Tibial nerve (tissue), 4 donors: ENCODE data around the gene ZNF549. TPM values are rescaled to one million over a fixed set of nuclear protein-coding genes. Genes with fewer than 3 reads are reported as not detected.
A peak's percentile ranks its signal among the peaks of the same experiment; 100 is the strongest.
"Not testable (repeated sequence)": the region's sequence is repeated elsewhere in the genome, so short reads cannot be mapped to it uniquely, and the experiment has no call there.

ENCODE experiments used
- DNase-seq, 2 donors: peaks; one replicate each; pipeline ENCODE4 v3.0.0-alpha.2; 2019; ENCODE audit warnings: low spot score in 2 of 2
- H3K27ac ChIP-seq, 4 donors: fragments of 200-600 bp; sonication (generic) in 3 of 4; one replicate each; pipeline ENCODE4 v1.5.1; 2017 to 2019; ENCODE audit warnings: mild to moderate bottlenecking in 1 of 4
- H3K27me3 ChIP-seq, 2 donors: fragments of 200-600 bp; sonication (generic) in 1 of 2; one replicate each; pipeline versions ENCODE4 v1.5.1 to v1.6.0; 2017 to 2019
- H3K36me3 ChIP-seq, 3 donors: fragments of 200-600 bp; sonication (generic); one replicate each; pipeline ENCODE4 v1.5.1; 2018 to 2019
- H3K4me1 ChIP-seq, 4 donors: fragments of 200-600 bp; sonication (generic) in 3 of 4; one replicate each; pipeline ENCODE4 v1.5.1; 2017 to 2019
- H3K4me3 ChIP-seq, 4 donors: fragments of 200-600 bp; sonication (generic) in 3 of 4; one replicate each; pipeline ENCODE4 v1.5.1; 2017 to 2019; ENCODE audit warnings: mild to moderate bottlenecking in 1 of 4, moderate library complexity in 1 of 4
- H3K9me3 ChIP-seq, 4 donors: fragments of 200-600 bp; sonication (generic) in 3 of 4; one replicate each; pipeline ENCODE4 v1.5.1; 2017 to 2019
- CTCF ChIP-seq, 5 experiments: fragments of 200-600 bp in 3 of 5; fragments of 450-650 bp in 2 of 5; sonication (generic) in 3 of 5; IDR thresholded peaks; one replicate each; pipeline ENCODE4 v1.5.1; 2016 to 2019; ENCODE audit warnings: antibody characterized with exemption in 5 of 5, mild to moderate bottlenecking in 3 of 5, moderate library complexity in 2 of 5
- EP300 ChIP-seq, 2 donors: sonication (generic); formaldehyde crosslinking; IDR thresholded peaks; one replicate each; pipeline ENCODE4 v1.6.1; 2017; ENCODE audit warnings: antibody characterized with exemption in 2 of 2, mild to moderate bottlenecking in 1 of 2
- POLR2A ChIP-seq, 2 donors: fragments of 450-650 bp; IDR thresholded peaks; one replicate each; pipeline ENCODE4 v1.6.1; 2017; ENCODE audit warnings: antibody characterized with exemption in 2 of 2, mild to moderate bottlenecking in 2 of 2, moderate library complexity in 2 of 2
- WGBS, 2 donors: methylation state at CpG; one replicate each; pipeline ENCODE4 v1.1.5; 2018; 5-methylcytosine and 5-hydroxymethylcytosine counted together
- total RNA-seq, 4 donors: library from RNA; depleted of rRNA; stranded (reverse); fragments of >200 nt; gene quantifications; one replicate each; pipeline ENCODE4 v1.1.0, GENCODE V29; 2016

ZNF549 gene
- 1 to 10 TPM; 4.9 to 5.7 (median 5.0) TPM for total RNA-seq

- no peak for TF ChIP-seq POLR2A (IDR thresholded peaks at IDR 0.05)
- peak in 1 of 2 donors; percentile 74 for TF ChIP-seq EP300 (IDR thresholded peaks at IDR 0.05)
- TF ChIP-seq CTCF (IDR thresholded peaks at IDR 0.05): peak in 1 of 5 experiments; percentile 33
- Histone ChIP-seq H3K27ac (peak within 1 kb of the TSS; percentile 49 to 83 (median 80)), H3K4me1 (peaks cover 0 to 18% (median 5%) of the 10 kb centered on the region in 4 donors)
Measured at GRCh38 chr19:57527136-57527881, at the start of gene ZNF549. ZNF549 (plus strand) TSS chr19:57527356; CDS start chr19:57527574, 218 bp downstream.

GRCh38 chr19:57487477-57488298, 39.5 kb upstream of the ZNF549 start, which contains the start of gene ZNF419:
ZNF419 (plus strand) TSS chr19:57487750; CDS start chr19:57487951, 201 bp downstream.
- not testable (repeated sequence) for H3K4me1 ChIP-seq, H3K27me3 ChIP-seq
- Histone ChIP-seq H3K9me3 (peaks cover 0 to 22% (median 0%) of the 10 kb centered on the region in 4 donors), H3K36me3 (peaks cover 4 to 32% (median 11%) of the 10 kb centered on the region in 3 donors), H3K4me3 (peak within 1 kb of the TSS; percentile 63 to 92 (median 76)), H3K27ac (peak within 1 kb of the TSS in 3 of 4 donors; percentile 61 to 85 (median 77))
- DNase-seq: peak; percentile 78 to 88
- WGBS, 2 donors: 1 to 2% methylated on average over 37 to 45 of the region's 69 CpGs
- TF ChIP-seq EP300 (IDR thresholded peaks at IDR 0.05) (peak; percentile 47 to 67), CTCF (IDR thresholded peaks at IDR 0.05) (peak in 1 of 5 experiments; percentile 21)

More at GRCh38 chr19:57527136-57527881, at the start of gene ZNF549:
- peak within 1 kb of the TSS; percentile 60 to 82 (median 67) for H3K4me3 ChIP-seq
- WGBS, 2 donors: 4 to 5% methylated on average over 42 to 56 of the region's 64 CpGs
- H3K36me3 ChIP-seq: peaks cover 0 to 37% (median 3%) of the 10 kb centered on the region in 3 donors
- H3K9me3 ChIP-seq: peaks cover 0 to 46% (median 7%) of the 10 kb centered on the region in 4 donors
- no peaks in the 10 kb centered on the region for H3K27me3 ChIP-seq
- peak; percentile 64 to 80 for DNase-seq

- H3K4me1 ChIP-seq, DNase-seq, H3K27me3 ChIP-seq, H3K27ac ChIP-seq: not testable (repeated sequence)
- WGBS, 2 donors: 0 to 17% methylated on average over 1 of the region's 1 CpG
- peaks cover 7 to 38% (median 13%) of the 10 kb centered on the region in 3 donors for H3K36me3 ChIP-seq
- peak overlapping the region in 1 of 4 donors; percentile 78 for H3K4me3 ChIP-seq
- peaks cover 0 to 27% (median 0%) of the 10 kb centered on the region in 4 donors for H3K9me3 ChIP-seq
Measured at GRCh38 chr19:57488299-57488644, 38.9 kb upstream of the ZNF549 start.

- H3K27me3 ChIP-seq, H3K4me1 ChIP-seq, H3K4me3 ChIP-seq, H3K27ac ChIP-seq, DNase-seq: not testable (repeated sequence)
- Histone ChIP-seq H3K36me3 (peaks cover 0 to 46% (median 0%) of the 10 kb centered on the region in 3 donors), H3K9me3 (peaks cover 0 to 75% (median 10%) of the 10 kb centered on the region in 4 donors)
Measured at GRCh38 chr19:57499332-57499679, 27.9 kb upstream of the ZNF549 start.

- H3K27ac ChIP-seq: peak within 1 kb of the TSS in 3 of 4 donors; percentile 76 to 85 (median 78)
- H3K4me1 ChIP-seq, H3K27me3 ChIP-seq: not testable (repeated sequence)
- DNase-seq: peak; percentile 83 to 88
- TF ChIP-seq EP300 (IDR thresholded peaks at IDR 0.05) (peak in 1 of 2 donors; percentile 75), POLR2A (IDR thresholded peaks at IDR 0.05) (peak in 1 of 2 donors; percentile 48)
- H3K9me3 ChIP-seq: peaks cover 0 to 72% (median 8%) of the 10 kb centered on the region in 4 donors
- peaks cover 0 to 46% (median 0%) of the 10 kb centered on the region in 3 donors for H3K36me3 ChIP-seq
- WGBS, 2 donors: 1% methylated on average over 31 to 55 of the region's 69 CpGs
- peak within 1 kb of the TSS; percentile 42 to 90 (median 54) for H3K4me3 ChIP-seq
Measured at GRCh38 chr19:57499680-57500395, 27.3 kb upstream of the ZNF549 start, which contains the start of gene ZNF773. ZNF773 (plus strand) TSS chr19:57499938; CDS start chr19:57500081, 143 bp downstream.

- not testable (repeated sequence) for H3K27ac ChIP-seq, H3K4me1 ChIP-seq, H3K27me3 ChIP-seq, DNase-seq
- WGBS, 2 donors: 0 to 9% methylated on average over 2 of the region's 4 CpGs
- peaks cover 0 to 68% (median 8%) of the 10 kb centered on the region in 4 donors for H3K9me3 ChIP-seq
- peak overlapping the region in 1 of 4 donors; percentile 90 for H3K4me3 ChIP-seq
- H3K36me3 ChIP-seq: peaks cover under 1 to 46% (median 3%) of the 10 kb centered on the region in 3 donors
Measured at GRCh38 chr19:57500400-57500799, 26.8 kb upstream of the ZNF549 start.
